ENCODE results near the gene HFM1. TPM values are rescaled to one million over a fixed set of nuclear protein-coding genes. Genes with fewer than 3 reads are reported as not detected.

Gene HFM1
- total and polyA plus RNA-seq, 9 of the 15 experiments (the other 6 are each of a cell fraction or from before 2014, with no cell fraction given): 1.5 to 6.4 (median 3.7) TPM

DNA sequence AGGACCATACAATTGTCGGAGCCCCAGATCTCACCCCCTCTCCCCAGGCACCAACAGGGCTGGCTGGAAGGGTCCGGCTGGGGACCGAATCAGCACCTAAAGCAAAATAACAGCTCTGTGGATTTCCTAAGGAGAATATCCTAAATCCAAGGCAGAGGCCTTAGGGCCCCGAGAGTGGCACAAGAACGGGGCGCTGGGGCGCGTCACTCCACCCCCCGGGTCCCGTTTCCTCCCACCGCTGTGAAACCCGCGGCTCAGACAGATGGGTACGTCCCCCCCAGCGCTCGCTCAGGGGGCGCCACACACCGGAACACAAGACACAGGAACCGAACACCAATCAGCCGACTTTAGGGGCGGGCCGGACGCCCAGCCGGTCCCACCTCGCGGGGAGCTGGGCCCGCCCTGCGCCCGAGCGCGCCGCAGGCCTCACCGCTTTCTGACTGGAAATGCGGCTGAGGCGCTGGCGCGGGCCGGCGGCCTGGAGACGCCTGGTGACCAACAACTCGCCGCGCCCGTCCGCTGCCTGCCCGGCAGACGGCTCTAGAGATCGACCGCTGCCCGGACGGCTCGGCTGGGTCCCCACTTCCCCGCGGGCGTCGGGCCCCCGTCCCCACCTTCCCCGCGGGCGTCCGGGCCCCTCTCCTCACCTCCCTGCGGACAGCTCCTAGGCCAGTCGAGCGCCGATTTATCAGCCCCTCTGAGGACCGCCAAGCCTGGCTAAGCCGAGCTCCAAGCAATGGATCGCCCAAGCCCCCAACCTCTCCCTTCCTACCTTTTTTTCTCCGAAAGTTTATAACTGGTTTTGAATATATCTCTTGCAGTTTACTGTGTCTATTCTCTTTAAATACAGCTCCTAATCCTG, at the start of gene HFM1 (continued):
- peak in 1 of 2 experiments; percentile 57; a peak in 1 of 4 replicates for TF ChIP-seq KDM4B (IDR thresholded peaks at IDR 0.05; ENCODE audit: borderline replicate concordance in 2 of 2, low read depth in 1 of 2)
- TF ChIP-seq TCF7 (IDR thresholded peaks at IDR 0.05; ENCODE audit: borderline replicate concordance): 0 out of 2 replicates have a peak, but pooled peaks have one; percentile 34
- 0 out of 2 replicates have a peak, but pooled peaks have one; percentile 30 for TF ChIP-seq ZNF592 (IDR thresholded peaks at IDR 0.05)
- peak; percentile 85 to 87 for TF ChIP-seq NRF1 (conservative IDR thresholded peaks at IDR 0.05 in 1 of 2, IDR thresholded peaks at IDR 0.05 in 1 of 2)
- TF ChIP-seq PML (IDR thresholded peaks at IDR 0.05; ENCODE audit: low read length): peak; percentile 57
- TF ChIP-seq NFIC (IDR thresholded peaks at IDR 0.05): peak; percentile 27; the same call in 1 of the 2 replicates
- TF ChIP-seq MCM5 (IDR thresholded peaks at IDR 0.05; ENCODE audit: low read depth): no peak
- no peak for TF ChIP-seq TAF9B (IDR thresholded peaks at IDR 0.05; ENCODE audit: partially characterized antibody)
- TF ChIP-seq GTF2E2 (tag; IDR thresholded peaks at IDR 0.05): peak; percentile 39; the same call in 1 of the 2 replicates
- TF ChIP-seq, protein P1, sequence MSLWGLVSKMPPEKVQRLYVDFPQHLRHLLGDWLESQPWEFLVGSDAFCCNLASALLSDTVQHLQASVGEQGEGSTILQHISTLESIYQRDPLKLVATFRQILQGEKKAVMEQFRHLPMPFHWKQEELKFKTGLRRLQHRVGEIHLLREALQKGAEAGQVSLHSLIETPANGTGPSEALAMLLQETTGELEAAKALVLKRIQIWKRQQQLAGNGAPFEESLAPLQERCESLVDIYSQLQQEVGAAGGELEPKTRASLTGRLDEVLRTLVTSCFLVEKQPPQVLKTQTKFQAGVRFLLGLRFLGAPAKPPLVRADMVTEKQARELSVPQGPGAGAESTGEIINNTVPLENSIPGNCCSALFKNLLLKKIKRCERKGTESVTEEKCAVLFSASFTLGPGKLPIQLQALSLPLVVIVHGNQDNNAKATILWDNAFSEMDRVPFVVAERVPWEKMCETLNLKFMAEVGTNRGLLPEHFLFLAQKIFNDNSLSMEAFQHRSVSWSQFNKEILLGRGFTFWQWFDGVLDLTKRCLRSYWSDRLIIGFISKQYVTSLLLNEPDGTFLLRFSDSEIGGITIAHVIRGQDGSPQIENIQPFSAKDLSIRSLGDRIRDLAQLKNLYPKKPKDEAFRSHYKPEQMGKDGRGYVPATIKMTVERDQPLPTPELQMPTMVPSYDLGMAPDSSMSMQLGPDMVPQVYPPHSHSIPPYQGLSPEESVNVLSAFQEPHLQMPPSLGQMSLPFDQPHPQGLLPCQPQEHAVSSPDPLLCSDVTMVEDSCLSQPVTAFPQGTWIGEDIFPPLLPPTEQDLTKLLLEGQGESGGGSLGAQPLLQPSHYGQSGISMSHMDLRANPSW (CRISPR knock-in tag; IDR thresholded peaks at IDR 0.05): peak; percentile 63; the same call in 1 of the 2 replicates
- TF ChIP-seq ZBTB1 (CRISPR knock-in tag; IDR thresholded peaks at IDR 0.05; ENCODE audit: borderline replicate concordance, low read depth): peak; percentile 99
- TF ChIP-seq, protein P2, sequence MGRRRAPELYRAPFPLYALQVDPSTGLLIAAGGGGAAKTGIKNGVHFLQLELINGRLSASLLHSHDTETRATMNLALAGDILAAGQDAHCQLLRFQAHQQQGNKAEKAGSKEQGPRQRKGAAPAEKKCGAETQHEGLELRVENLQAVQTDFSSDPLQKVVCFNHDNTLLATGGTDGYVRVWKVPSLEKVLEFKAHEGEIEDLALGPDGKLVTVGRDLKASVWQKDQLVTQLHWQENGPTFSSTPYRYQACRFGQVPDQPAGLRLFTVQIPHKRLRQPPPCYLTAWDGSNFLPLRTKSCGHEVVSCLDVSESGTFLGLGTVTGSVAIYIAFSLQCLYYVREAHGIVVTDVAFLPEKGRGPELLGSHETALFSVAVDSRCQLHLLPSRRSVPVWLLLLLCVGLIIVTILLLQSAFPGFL (CRISPR knock-in tag; IDR thresholded peaks at IDR 0.05): 0 out of 2 replicates have a peak, but pooled peaks have one; percentile 45
- 0 out of 2 replicates have a peak, but pooled peaks have one; percentile 48 for TF ChIP-seq KLF6 (CRISPR knock-in tag; IDR thresholded peaks at IDR 0.05; ENCODE audit: borderline replicate concordance)
- TF ChIP-seq PRPF4 (IDR thresholded peaks at IDR 0.05; ENCODE audit: insufficient read depth, low read depth, low read length, poor library complexity, severe bottlenecking): no peak
- 0 out of 2 replicates have a peak, but pooled peaks have one; percentile 40 for TF ChIP-seq HLTF (IDR thresholded peaks at IDR 0.05)
- TF ChIP-seq ERF (CRISPR knock-in tag; IDR thresholded peaks at IDR 0.05): 0 out of 2 replicates have a peak, but pooled peaks have one; percentile 16
- peak; percentile 28; the same call in 1 of the 2 replicates for TF ChIP-seq PHF21A (IDR thresholded peaks at IDR 0.05; ENCODE audit: borderline replicate concordance, low read depth)
- peak; percentile 67 for TF ChIP-seq TOE1 (IDR thresholded peaks at IDR 0.05; ENCODE audit: borderline replicate concordance)
- TF ChIP-seq TOE1 (CRISPR knock-in tag; IDR thresholded peaks at IDR 0.05; ENCODE audit: borderline replicate concordance, low read depth): no peak

Data from K562 (cell line).